SU-DHL-6 (cell line): ENCODE data around the gene PPP1R14C.

Source experiments
- CTCF ChIP-seq: fragments of 200-600 bp; sonication (generic); IDR thresholded peaks from one replicate; pipeline ENCODE4 v1.5.1; 2017; ENCODE audit warnings: antibody characterized with exemption, mild to moderate bottlenecking, low read length, moderate library complexity; ENCODE audit not compliant: insufficient read depth, poor library complexity, severe bottlenecking
- EZH2phosphoT487 ChIP-seq: fragments of 200-600 bp; sonication (generic), shearing (Covaris generic); conservative IDR thresholded peaks from 2 replicates; pipeline ENCODE4 v1.6.1; 2018; ENCODE audit warnings: mild to moderate bottlenecking, antibody characterized with exemption, low read length, moderate library complexity, mixed read lengths

- TF ChIP-seq CTCF, result no peak
- no peak for TF ChIP-seq EZH2phosphoT487
Measured at GRCh38 chr6:150208611-150209352, 65.9 kb downstream of the PPP1R14C start.
